GM21381 (cell line): ENCODE measurements around the gene MYO7B.

Experiments used
- ATAC-seq: cut with Tn5 transposase; IDR thresholded peaks from one replicate; pipeline ENCODE4 v1.9.1; 2021; ENCODE audit warnings: mild to moderate bottlenecking, moderate library complexity; ENCODE audit not compliant: unreplicated experiment

Gene MYO7B

GRCh38 chr2:127646487-127647241 is 111.2 kb downstream of the MYO7B start:
- no peak for ATAC-seq

- ATAC-seq, result no peak
Measured at GRCh38 chr2:127647242-127648190, 112.0 kb downstream of the MYO7B start.

GRCh38 chr2:127648321-127648720 is 112.8 kb downstream of the MYO7B start:
- no peak for ATAC-seq

GRCh38 chr2:127649100-127649611 is 113.7 kb downstream of the MYO7B start:
- no peak for ATAC-seq

- no peak for ATAC-seq
Measured at GRCh38 chr2:127649684-127650040, 114.2 kb downstream of the MYO7B start.

GRCh38 chr2:127650041-127650784 is 114.7 kb downstream of the MYO7B start:
- ATAC-seq, result no peak

- no peak for ATAC-seq
Measured at GRCh38 chr2:127650785-127651380, 115.4 kb downstream of the MYO7B start.

- ATAC-seq, result no peak
Measured at GRCh38 chr2:127651381-127651809, 115.9 kb downstream of the MYO7B start.

GRCh38 chr2:127651971-127652550 is 116.6 kb downstream of the MYO7B start:
- ATAC-seq, result no peak

GRCh38 chr2:127652786-127653357 is 117.4 kb downstream of the MYO7B start:
- ATAC-seq, result no peak

- no peak for ATAC-seq
Measured at GRCh38 chr2:127653421-127654083, 118.1 kb downstream of the MYO7B start.

- ATAC-seq, result no peak
Measured at GRCh38 chr2:127654084-127654837, 118.8 kb downstream of the MYO7B start.

- no peak for ATAC-seq
Measured at GRCh38 chr2:127654838-127655175, 119.3 kb downstream of the MYO7B start.

GRCh38 chr2:127655209-127656073 is 120.0 kb downstream of the MYO7B start:
- ATAC-seq, result no peak

GRCh38 chr2:127656569-127657231 is 121.2 kb downstream of the MYO7B start:
- ATAC-seq, result no peak

- ATAC-seq, result no peak
Measured at GRCh38 chr2:127657232-127657595, 121.7 kb downstream of the MYO7B start.

- ATAC-seq, result no peak
Measured at GRCh38 chr2:127658146-127658545, 122.7 kb downstream of the MYO7B start.
